ENCODE results near the gene EFHC1. TPM values are rescaled to one million over a fixed set of nuclear protein-coding genes. Genes with fewer than 3 reads are reported as not detected.

The EFHC1 gene
- total and polyA plus RNA-seq, 2 of the 13 experiments (the other 11 are each of a cell fraction or from before 2014, with no cell fraction given), result 23.4 to 29.5 TPM

DNA sequence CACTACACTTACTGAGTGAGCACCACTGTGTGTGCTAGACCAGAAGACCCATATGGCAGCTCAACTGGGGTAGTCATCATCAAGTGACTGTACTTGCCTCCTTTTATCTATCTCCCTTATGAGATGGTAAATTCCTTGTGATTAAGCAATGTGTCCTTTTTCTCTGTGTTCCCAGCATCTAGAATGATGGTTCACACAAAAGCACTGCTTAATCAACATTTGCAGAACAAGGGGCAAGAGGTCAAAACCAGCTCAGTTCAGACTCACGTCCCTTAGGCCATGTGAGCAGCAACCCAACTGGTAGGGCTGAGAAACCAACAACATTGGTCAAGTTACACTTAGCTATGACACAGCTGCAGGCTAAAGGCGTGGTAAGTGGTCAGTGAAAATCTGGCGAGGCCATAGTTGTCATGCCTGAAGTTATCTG, 146.7 kb downstream of the EFHC1 start (continued):
- no peak for TF ChIP-seq ZFP91 (CRISPR knock-in tag; IDR thresholded peaks at IDR 0.05; ENCODE audit: borderline replicate concordance)
- TF ChIP-seq BCL6 (CRISPR knock-in tag; IDR thresholded peaks at IDR 0.05), result 0 out of 2 replicates have a peak, but pooled peaks have one; percentile 28
- TF ChIP-seq MIER3 (CRISPR knock-in tag; IDR thresholded peaks at IDR 0.05; ENCODE audit: borderline replicate concordance), result 0 out of 2 replicates have a peak, but pooled peaks have one; percentile 28
- no peak for TF ChIP-seq SALL2 (CRISPR knock-in tag; IDR thresholded peaks at IDR 0.05)
- TF ChIP-seq HOXA9 (CRISPR knock-in tag; IDR thresholded peaks at IDR 0.05; ENCODE audit: borderline replicate concordance), result no peak
- TF ChIP-seq, protein P1, sequence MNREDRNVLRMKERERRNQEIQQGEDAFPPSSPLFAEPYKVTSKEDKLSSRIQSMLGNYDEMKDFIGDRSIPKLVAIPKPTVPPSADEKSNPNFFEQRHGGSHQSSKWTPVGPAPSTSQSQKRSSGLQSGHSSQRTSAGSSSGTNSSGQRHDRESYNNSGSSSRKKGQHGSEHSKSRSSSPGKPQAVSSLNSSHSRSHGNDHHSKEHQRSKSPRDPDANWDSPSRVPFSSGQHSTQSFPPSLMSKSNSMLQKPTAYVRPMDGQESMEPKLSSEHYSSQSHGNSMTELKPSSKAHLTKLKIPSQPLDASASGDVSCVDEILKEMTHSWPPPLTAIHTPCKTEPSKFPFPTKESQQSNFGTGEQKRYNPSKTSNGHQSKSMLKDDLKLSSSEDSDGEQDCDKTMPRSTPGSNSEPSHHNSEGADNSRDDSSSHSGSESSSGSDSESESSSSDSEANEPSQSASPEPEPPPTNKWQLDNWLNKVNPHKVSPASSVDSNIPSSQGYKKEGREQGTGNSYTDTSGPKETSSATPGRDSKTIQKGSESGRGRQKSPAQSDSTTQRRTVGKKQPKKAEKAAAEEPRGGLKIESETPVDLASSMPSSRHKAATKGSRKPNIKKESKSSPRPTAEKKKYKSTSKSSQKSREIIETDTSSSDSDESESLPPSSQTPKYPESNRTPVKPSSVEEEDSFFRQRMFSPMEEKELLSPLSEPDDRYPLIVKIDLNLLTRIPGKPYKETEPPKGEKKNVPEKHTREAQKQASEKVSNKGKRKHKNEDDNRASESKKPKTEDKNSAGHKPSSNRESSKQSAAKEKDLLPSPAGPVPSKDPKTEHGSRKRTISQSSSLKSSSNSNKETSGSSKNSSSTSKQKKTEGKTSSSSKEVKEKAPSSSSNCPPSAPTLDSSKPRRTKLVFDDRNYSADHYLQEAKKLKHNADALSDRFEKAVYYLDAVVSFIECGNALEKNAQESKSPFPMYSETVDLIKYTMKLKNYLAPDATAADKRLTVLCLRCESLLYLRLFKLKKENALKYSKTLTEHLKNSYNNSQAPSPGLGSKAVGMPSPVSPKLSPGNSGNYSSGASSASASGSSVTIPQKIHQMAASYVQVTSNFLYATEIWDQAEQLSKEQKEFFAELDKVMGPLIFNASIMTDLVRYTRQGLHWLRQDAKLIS (CRISPR knock-in tag; IDR thresholded peaks at IDR 0.05), result no peak
- TF ChIP-seq TRIM22 (IDR thresholded peaks at IDR 0.05), result no peak
- no peak for TF ChIP-seq ZNF737 (CRISPR knock-in tag; IDR thresholded peaks at IDR 0.05; ENCODE audit: borderline replicate concordance)
- no peak for TF ChIP-seq ZHX1 (CRISPR knock-in tag; IDR thresholded peaks at IDR 0.05; ENCODE audit: low read depth)
- TF ChIP-seq THAP9 (CRISPR knock-in tag; IDR thresholded peaks at IDR 0.05; ENCODE audit: borderline replicate concordance), result no peak
- TF ChIP-seq, protein P2, sequence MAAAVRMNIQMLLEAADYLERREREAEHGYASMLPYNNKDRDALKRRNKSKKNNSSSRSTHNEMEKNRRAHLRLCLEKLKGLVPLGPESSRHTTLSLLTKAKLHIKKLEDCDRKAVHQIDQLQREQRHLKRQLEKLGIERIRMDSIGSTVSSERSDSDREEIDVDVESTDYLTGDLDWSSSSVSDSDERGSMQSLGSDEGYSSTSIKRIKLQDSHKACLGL (CRISPR knock-in tag; IDR thresholded peaks at IDR 0.05), result no peak
- TF ChIP-seq, protein P3, sequence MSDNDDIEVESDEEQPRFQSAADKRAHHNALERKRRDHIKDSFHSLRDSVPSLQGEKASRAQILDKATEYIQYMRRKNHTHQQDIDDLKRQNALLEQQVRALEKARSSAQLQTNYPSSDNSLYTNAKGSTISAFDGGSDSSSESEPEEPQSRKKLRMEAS (IDR thresholded peaks at IDR 0.05), result no peak
- no peak for TF ChIP-seq ZNF296 (CRISPR knock-in tag; conservative IDR thresholded peaks at IDR 0.05)
- 0 out of 2 replicates have a peak, but pooled peaks have one; percentile 32 for TF ChIP-seq ZMYM2 (CRISPR knock-in tag; IDR thresholded peaks at IDR 0.05)
- TF ChIP-seq ZNF234 (CRISPR knock-in tag; conservative IDR thresholded peaks at IDR 0.05), result no peak
- TF ChIP-seq ZFP41 (CRISPR knock-in tag; IDR thresholded peaks at IDR 0.05; ENCODE audit: borderline replicate concordance), result no peak
